Measurements from ENCODE around the gene COPG2.

Gene COPG2

DNA sequence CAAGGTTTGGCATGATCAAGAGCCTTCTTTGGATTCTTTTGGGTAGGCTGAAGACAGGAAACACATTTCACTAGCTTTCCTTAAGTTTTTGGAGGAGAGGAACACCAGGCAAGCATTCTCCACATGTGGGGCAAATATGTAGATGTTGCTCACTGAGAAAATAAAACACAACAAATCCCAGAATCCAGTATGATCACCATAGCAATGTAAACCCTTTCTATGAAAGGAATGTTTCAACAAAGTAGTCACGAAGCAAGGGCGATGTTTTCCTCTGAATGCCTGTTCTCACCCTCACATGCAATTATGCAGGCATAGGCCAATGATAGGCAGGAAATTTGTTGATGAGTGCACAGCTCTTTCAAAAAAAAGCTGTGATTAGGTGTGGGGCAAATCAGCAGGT lies 207.3 kb downstream of the COPG2 start:
- H3K9ac ChIP-seq = no peak overlapping the region
- H3K4me1 ChIP-seq (ENCODE audit: low read depth, poor library complexity, severe bottlenecking) = peaks cover 16% of the 10 kb centered on the region
- TF ChIP-seq CTCF (conservative IDR thresholded peaks at IDR 0.05; ENCODE audit: low read depth, low read length) = no peak
- no peak overlapping the region for H3K27ac ChIP-seq
- no peak overlapping the region for H3K4me3 ChIP-seq (IDR thresholded peaks at IDR 0.05; ENCODE audit: insufficient read depth, low read depth, low read length)
- H3K4me2 ChIP-seq = no peak overlapping the region
- no peaks in the 10 kb centered on the region for H3K36me3 ChIP-seq (ENCODE audit: insufficient read depth)
- H3K79me2 ChIP-seq (ENCODE audit: insufficient read depth, low read depth) = no peaks in the 10 kb centered on the region
- H3K27me3 ChIP-seq (ENCODE audit: insufficient read depth, low read depth) = no peaks in the 10 kb centered on the region
- H2AFZ ChIP-seq (ENCODE audit: low read depth) = no peak overlapping the region
- no peaks in the 10 kb centered on the region for H4K20me1 ChIP-seq (ENCODE audit: insufficient read depth)

GRCh38 chr7:130458257-130458656 lies 210.3 kb downstream of the COPG2 start:
- H3K9ac ChIP-seq = no peak overlapping the region
- no peak overlapping the region for H3K27ac ChIP-seq
- H2AFZ ChIP-seq (ENCODE audit: low read depth) = no peak overlapping the region
- H4K20me1 ChIP-seq (ENCODE audit: insufficient read depth) = no peaks in the 10 kb centered on the region
- H3K27me3 ChIP-seq (ENCODE audit: insufficient read depth, low read depth) = no peaks in the 10 kb centered on the region
- H3K79me2 ChIP-seq (ENCODE audit: insufficient read depth, low read depth) = no peaks in the 10 kb centered on the region
- H3K4me2 ChIP-seq = peak overlapping the region; percentile 15
- TF ChIP-seq CTCF (conservative IDR thresholded peaks at IDR 0.05; ENCODE audit: low read depth, low read length) = no peak
- H3K4me3 ChIP-seq (IDR thresholded peaks at IDR 0.05; ENCODE audit: insufficient read depth, low read depth, low read length) = no peak overlapping the region
- no peaks in the 10 kb centered on the region for H3K36me3 ChIP-seq (ENCODE audit: insufficient read depth)
- peaks cover 16% of the 10 kb centered on the region for H3K4me1 ChIP-seq (ENCODE audit: low read depth, poor library complexity, severe bottlenecking)

Data from KMS-11 (cell line).